ENCODE results near the gene HDC. TPM values are rescaled to one million over a fixed set of nuclear protein-coding genes. Genes with fewer than 3 reads are reported as not detected.

The HDC gene
- total RNA-seq, 1 donor from 2014 or later: not detected

GRCh38 chr15:50256188-50257041 lies 9.1 kb downstream of the HDC start:
- DNase-seq (ENCODE audit: low spot score in 2 of 2, unreplicated experiment in 2 of 2): no peak
- H3K4me1 Mint-ChIP-seq: no peaks in the 10 kb centered on the region
- H3K4me3 Mint-ChIP-seq: no peak overlapping the region
- H3K36me3 Mint-ChIP-seq: no peaks in the 10 kb centered on the region
- peaks cover 15% of the 10 kb centered on the region for H3K27me3 Mint-ChIP-seq (ENCODE audit: low read depth)
- TF ChIP-seq CTCF (IDR thresholded peaks at IDR 0.05; ENCODE audit: unreplicated experiment): no peak
- H3K27ac Mint-ChIP-seq: no peak overlapping the region
- H3K9me3 Mint-ChIP-seq: no peaks in the 10 kb centered on the region

DNA sequence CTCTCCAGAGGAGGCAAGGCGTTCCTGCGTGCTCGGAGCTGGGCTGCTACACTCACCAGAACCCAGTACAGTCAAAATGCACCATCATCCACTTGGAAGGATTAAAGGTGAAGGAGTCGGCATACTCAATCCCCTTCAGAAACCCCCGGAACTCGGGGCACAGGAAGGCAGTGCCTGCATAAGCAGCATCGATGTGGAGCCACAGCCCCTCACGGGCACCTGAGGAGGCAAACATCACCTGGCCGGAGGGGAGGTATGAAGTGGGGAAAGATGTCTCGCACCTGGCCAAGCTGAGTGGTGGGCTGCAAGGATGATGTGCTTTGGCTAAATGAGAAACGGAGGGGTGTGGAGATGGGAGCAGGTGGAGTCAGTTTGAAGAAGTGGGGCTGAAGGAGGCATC lies 13.0 kb downstream of the HDC start:
- peaks cover 13% of the 10 kb centered on the region for H3K27me3 Mint-ChIP-seq (ENCODE audit: low read depth)
- no peak overlapping the region for H3K27ac Mint-ChIP-seq
- H3K9me3 Mint-ChIP-seq: no peaks in the 10 kb centered on the region
- no peak for DNase-seq (ENCODE audit: low spot score in 2 of 2, unreplicated experiment in 2 of 2)
- H3K36me3 Mint-ChIP-seq: no peaks in the 10 kb centered on the region
- H3K4me3 Mint-ChIP-seq: no peak overlapping the region
- H3K4me1 Mint-ChIP-seq: peaks cover 23% of the 10 kb centered on the region
- TF ChIP-seq CTCF (IDR thresholded peaks at IDR 0.05; ENCODE audit: unreplicated experiment): no peak

GRCh38 chr15:50251638-50252182 lies 13.8 kb downstream of the HDC start:
- Mint-ChIP-seq H3K27ac (no peak overlapping the region), H3K4me3 (no peak overlapping the region), H3K27me3 (ENCODE audit: low read depth) (peaks cover 13% of the 10 kb centered on the region), H3K4me1 (peaks cover 23% of the 10 kb centered on the region), H3K9me3 (no peaks in the 10 kb centered on the region), H3K36me3 (no peaks in the 10 kb centered on the region)
- no peak for DNase-seq (ENCODE audit: low spot score in 2 of 2, unreplicated experiment in 2 of 2)
- no peak for TF ChIP-seq CTCF (IDR thresholded peaks at IDR 0.05; ENCODE audit: unreplicated experiment)

DNA sequence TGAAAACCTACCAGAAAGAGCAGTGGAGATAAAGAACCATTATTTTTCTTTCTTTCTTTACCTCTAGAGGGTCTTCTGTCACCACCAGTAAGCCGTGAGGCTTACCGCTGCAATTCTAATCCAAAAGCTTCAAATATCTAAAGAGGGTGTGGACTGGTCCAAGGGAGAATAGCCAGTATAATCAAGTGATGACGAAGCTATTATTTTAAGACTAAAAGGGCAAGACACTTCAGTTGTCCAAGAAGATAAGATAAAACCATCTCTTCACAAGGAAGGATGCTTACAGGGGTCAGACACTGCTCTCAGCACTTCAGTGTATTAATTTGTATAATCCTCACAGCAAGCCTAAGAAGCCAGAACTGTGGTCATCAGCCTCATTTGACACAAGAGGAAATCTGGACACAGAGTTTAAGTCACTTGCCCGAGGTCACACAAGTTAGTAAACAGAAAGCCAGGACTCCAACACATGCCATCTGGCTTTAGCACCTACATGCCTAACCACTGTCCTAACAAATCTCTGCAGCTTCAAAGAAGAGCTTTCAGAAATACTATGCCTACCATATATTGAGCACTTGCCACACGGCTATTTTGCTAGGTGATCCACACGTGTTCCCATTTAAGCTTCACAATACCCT lies 14.6 kb downstream of the HDC start:
- Mint-ChIP-seq H3K4me3 (no peak overlapping the region), H3K9me3 (no peaks in the 10 kb centered on the region), H3K36me3 (no peaks in the 10 kb centered on the region), H3K27me3 (ENCODE audit: low read depth) (peaks cover 13% of the 10 kb centered on the region), H3K4me1 (peaks cover 23% of the 10 kb centered on the region), H3K27ac (no peak overlapping the region)
- no peak for TF ChIP-seq CTCF (IDR thresholded peaks at IDR 0.05; ENCODE audit: unreplicated experiment)
- DNase-seq (ENCODE audit: low spot score in 2 of 2, unreplicated experiment in 2 of 2): no peak

GRCh38 chr15:50249704-50250103 lies 15.8 kb downstream of the HDC start:
- no peak for TF ChIP-seq CTCF (IDR thresholded peaks at IDR 0.05; ENCODE audit: unreplicated experiment)
- Mint-ChIP-seq H3K9me3 (no peaks in the 10 kb centered on the region), H3K4me3 (no peak overlapping the region), H3K27me3 (ENCODE audit: low read depth) (peaks cover 11% of the 10 kb centered on the region), H3K36me3 (no peaks in the 10 kb centered on the region), H3K27ac (no peak overlapping the region), H3K4me1 (peaks cover 23% of the 10 kb centered on the region)
- DNase-seq (ENCODE audit: low spot score in 2 of 2, unreplicated experiment in 2 of 2): no peak

Data from mesothelial cell of epicardium (in vitro differentiated cells).